ENCODE results near the gene TEN1.

GRCh38 chr17:76005263-76006149 is 26.5 kb downstream of the TEN1 start:
- TF ChIP-seq POLR2AphosphoS5 (IDR thresholded peaks at IDR 0.05; ENCODE audit: borderline replicate concordance, low read depth, low read length) (no peak), EZH2 (IDR thresholded peaks at IDR 0.05) (no peak), FOXP2 (optimal IDR thresholded peaks at IDR 0.05; ENCODE audit: control extremely low read depth, extremely low read length, insufficient read depth) (no peak)

Measured in SK-N-MC (cell line).